Psoas muscle (tissue), 8 donors: ENCODE data around the gene RNF175. TPM values are rescaled to one million over a fixed set of nuclear protein-coding genes. Genes with fewer than 3 reads are reported as not detected.

Source experiments
- ATAC-seq, 4 donors: fragments of 200-7000 bp; cut with Tn5 transposase; one replicate each; pipeline ENCODE4 v1.9.1; 2020; ENCODE audit warnings: moderate library complexity in 3 of 4, mild to moderate bottlenecking in 2 of 4
- DNase-seq, 2 donors: peaks; one replicate each; pipeline ENCODE4 v3.0.0-alpha.2; 2020
- H3K27ac ChIP-seq: fragments of 200-600 bp; one replicate; pipeline ENCODE4 v1.8.0; 2022
- H3K27me3 ChIP-seq, 3 donors: fragments of 200-600 bp in 1 of 3; one replicate each; pipeline versions ENCODE4 v1.6.1 to v1.8.0; 2013 to 2022; ENCODE audit warnings: low read length in 2 of 3, mild to moderate bottlenecking in 2 of 3, moderate library complexity in 1 of 3; ENCODE audit not compliant: insufficient read depth in 3 of 3
- H3K36me3 ChIP-seq, 2 donors: fragments of 200-600 bp in 1 of 2; one replicate each; pipeline versions ENCODE4 v1.6.1 to v1.8.0; 2013 to 2022; ENCODE audit warnings: low read depth in 1 of 2, mild to moderate bottlenecking in 1 of 2, moderate library complexity in 1 of 2; ENCODE audit not compliant: insufficient read depth in 1 of 2
- H3K4me1 ChIP-seq: fragments of 200-600 bp; one replicate; pipeline ENCODE4 v1.8.0; 2022
- H3K4me3 ChIP-seq: fragments of 200-600 bp; one replicate; pipeline ENCODE4 v1.8.0; 2022; ENCODE audit warnings: mild to moderate bottlenecking
- H3K9me3 ChIP-seq: fragments of 200-600 bp; one replicate; pipeline ENCODE4 v1.8.0; 2022
- WGBS, 3 donors: extraction: QIAGEN DNeasy Blood & Tissue Kit; methylation state at CpG; one replicate each; pipeline versions ENCODE4 v1.1.6 to v1.1.7; 2013; 5-methylcytosine and 5-hydroxymethylcytosine counted together
- intact Hi-C, 2 donors: fragments of 100-400 bp; cut with DNase I; formaldehyde crosslinking; loops; one replicate each; pipeline versions ENCODE4 v1.11.0 to v1.14.2; 2022
- polyA plus RNA-seq, 3 donors: library from polyadenylated mRNA; stranded (reverse); fragments of 200-250 nt; gene quantifications; one replicate each; pipeline ENCODE4 v1.2.3, GENCODE V29; 2013
- total RNA-seq, 4 donors: library from RNA; stranded (reverse); fragmentation: NEBNext Ultra II Directional in 2 of 4; extraction: Animal tissue kit (Norgen Biotek cat#: 25700) in 2 of 4; gene quantifications; one replicate each; pipeline versions ENCODE4 v1.2.1 to v1.2.4, GENCODE V29; 2021 to 2023
- TF ChIP-seq, protein P1 (sequence below): fragments of 200-600 bp; IDR thresholded peaks from one replicate; pipeline ENCODE4 v1.8.0; 2022; ENCODE audit warnings: antibody characterized with exemption
- donor health status: healthy with polysubstance abuse.
- donor health status: DM: no; HTN: no; CAD: no; lungs with moderate emphysema.
- donor health status: Bipolar disorder and iron deficiency.
- donor health status: healthy.
- donor health status: DM: yes; HTN: yes; CAD: no.
- donor health status: DM: no; HTN: no; CAD: no.
- donor health status: DM: no; HTN: no; CAD: no.
- donor health status: DM: yes; HTN: yes; CAD: no.

The RNF175 gene
- total and polyA plus RNA-seq, 7 donors: 0.05 to 0.07 TPM; not detected in 5

GRCh38 chr4:153724606-153725005, 35.2 kb downstream of the RNF175 start:
- H3K27me3 ChIP-seq: no peaks in the 10 kb centered on the region
- DNase-seq: no peak
- no peaks in the 10 kb centered on the region for H3K36me3 ChIP-seq
- no peak overlapping the region for H3K4me3 ChIP-seq
- ATAC-seq: no peak
- intact Hi-C loops: no loop called here
- WGBS, 3 donors: 78 to 91% (median 82%) methylated on average over 3 to 5 of the region's 5 CpGs
- no peak overlapping the region for H3K27ac ChIP-seq
- no peaks in the 10 kb centered on the region for H3K9me3 ChIP-seq
- H3K4me1 ChIP-seq: no peaks in the 10 kb centered on the region
- TF ChIP-seq, protein P1, sequence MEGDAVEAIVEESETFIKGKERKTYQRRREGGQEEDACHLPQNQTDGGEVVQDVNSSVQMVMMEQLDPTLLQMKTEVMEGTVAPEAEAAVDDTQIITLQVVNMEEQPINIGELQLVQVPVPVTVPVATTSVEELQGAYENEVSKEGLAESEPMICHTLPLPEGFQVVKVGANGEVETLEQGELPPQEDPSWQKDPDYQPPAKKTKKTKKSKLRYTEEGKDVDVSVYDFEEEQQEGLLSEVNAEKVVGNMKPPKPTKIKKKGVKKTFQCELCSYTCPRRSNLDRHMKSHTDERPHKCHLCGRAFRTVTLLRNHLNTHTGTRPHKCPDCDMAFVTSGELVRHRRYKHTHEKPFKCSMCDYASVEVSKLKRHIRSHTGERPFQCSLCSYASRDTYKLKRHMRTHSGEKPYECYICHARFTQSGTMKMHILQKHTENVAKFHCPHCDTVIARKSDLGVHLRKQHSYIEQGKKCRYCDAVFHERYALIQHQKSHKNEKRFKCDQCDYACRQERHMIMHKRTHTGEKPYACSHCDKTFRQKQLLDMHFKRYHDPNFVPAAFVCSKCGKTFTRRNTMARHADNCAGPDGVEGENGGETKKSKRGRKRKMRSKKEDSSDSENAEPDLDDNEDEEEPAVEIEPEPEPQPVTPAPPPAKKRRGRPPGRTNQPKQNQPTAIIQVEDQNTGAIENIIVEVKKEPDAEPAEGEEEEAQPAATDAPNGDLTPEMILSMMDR: no peak

DNA sequence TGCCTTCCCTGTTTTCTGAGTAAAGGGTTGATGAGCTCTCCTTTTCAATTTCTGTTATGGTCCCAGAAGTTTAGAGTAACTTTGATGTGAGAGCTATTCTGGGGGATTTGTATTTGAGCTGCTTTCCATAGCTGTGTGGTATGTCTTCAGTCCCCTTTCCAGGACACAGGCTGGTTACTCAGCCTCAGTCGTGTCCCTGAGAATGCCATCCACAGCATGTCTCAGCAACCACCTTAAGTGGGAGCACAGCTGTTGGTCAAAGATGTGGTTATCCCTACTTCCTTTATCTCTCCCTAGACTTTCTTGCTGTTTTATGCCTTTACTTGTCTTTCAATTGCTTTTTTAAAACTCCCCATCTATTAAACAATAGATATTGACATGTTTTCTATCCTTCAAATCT, 37.8 kb downstream of the RNF175 start:
- intact Hi-C loops: no loop called here
- no peaks in the 10 kb centered on the region for H3K4me1 ChIP-seq
- no peaks in the 10 kb centered on the region for H3K36me3 ChIP-seq
- 71 to 89% (median 79%) methylated on average over 1 of the region's 1 CpG for WGBS, 3 donors
- no peak for DNase-seq
- no peaks in the 10 kb centered on the region for H3K9me3 ChIP-seq
- H3K27ac ChIP-seq: no peak overlapping the region
- ATAC-seq: no peak
- no peak overlapping the region for H3K4me3 ChIP-seq
- TF ChIP-seq, protein P1: no peak
- no peaks in the 10 kb centered on the region for H3K27me3 ChIP-seq

DNA sequence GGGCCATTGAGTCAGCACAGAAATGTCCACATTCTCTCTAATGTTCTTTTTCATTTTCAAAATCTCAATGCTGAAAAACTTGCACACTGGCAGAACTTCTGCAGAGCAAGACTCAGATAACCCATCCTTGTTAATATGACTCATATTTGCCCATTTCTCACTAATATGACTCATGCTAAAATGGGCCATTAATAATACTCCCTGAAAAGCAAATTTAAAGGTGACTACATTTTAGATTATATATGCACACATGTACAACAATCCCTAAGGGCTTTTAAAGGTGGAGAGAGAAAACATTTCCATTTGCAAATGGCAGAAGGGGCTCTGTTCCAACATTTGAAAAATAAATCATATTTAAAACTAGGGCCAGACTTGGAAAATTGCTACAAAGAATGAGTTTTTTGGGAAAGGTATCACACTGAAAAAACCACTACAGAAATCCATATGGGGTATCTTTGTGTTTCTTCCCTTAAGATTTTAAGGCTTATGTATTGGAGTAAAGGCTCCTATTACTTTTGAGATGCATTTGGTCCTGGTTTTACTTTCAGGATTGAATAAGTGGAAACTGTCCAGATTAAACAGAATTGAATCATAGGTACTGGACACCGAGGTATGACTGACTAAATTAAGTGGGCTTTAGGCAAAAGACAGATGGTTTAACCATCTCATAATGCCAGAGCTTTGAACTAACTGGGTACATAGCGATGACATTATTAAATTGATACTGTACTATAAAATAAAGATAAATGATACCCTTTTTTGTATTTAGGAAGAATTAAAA, 45.8 kb downstream of the RNF175 start:
- no peak for ATAC-seq
- 62 to 73% (median 64%) methylated on average over 2 of the region's 2 CpGs for WGBS, 3 donors
- H3K27ac ChIP-seq: no peak overlapping the region
- TF ChIP-seq, protein P1: no peak
- H3K27me3 ChIP-seq: peaks cover 0 to 3% (median 0%) of the 10 kb centered on the region in 3 donors
- no peaks in the 10 kb centered on the region for H3K36me3 ChIP-seq
- intact Hi-C loops: no loop called here
- H3K9me3 ChIP-seq: no peaks in the 10 kb centered on the region
- DNase-seq: no peak
- no peaks in the 10 kb centered on the region for H3K4me1 ChIP-seq
- no peak overlapping the region for H3K4me3 ChIP-seq

DNA sequence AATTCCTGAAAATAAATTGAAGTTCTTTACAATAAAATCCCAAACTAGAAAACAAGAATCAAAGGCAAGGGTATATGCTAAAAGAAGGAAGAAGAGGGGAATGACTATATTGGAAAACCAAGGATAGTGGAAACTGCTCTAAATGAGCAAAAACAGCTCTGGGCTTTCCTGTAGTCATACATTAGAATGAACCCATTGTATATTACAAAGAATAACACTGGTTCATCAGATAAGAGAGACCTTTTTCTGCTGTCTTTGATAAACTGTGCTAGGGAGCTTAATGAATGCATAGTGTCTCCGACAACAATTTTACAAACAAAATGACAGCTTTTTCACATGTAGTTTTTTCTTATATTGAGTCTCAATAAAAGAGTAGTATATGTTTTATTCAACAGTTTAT, 49.1 kb downstream of the RNF175 start:
- DNase-seq: no peak
- Histone ChIP-seq H3K27ac (no peak overlapping the region), H3K4me3 (no peak overlapping the region), H3K27me3 (peaks cover 0 to 3% (median 0%) of the 10 kb centered on the region in 3 donors), H3K9me3 (no peaks in the 10 kb centered on the region), H3K36me3 (no peaks in the 10 kb centered on the region), H3K4me1 (no peaks in the 10 kb centered on the region)
- 85 to 96% (median 92%) methylated on average over 1 of the region's 1 CpG for WGBS, 3 donors
- ATAC-seq: no peak
- TF ChIP-seq, protein P1: no peak
- intact Hi-C loops: no loop called here

- no peaks in the 10 kb centered on the region for H3K4me1 ChIP-seq
- DNase-seq (no peak), ATAC-seq (no peak)
- no peak overlapping the region for H3K4me3 ChIP-seq
- no peaks in the 10 kb centered on the region for H3K9me3 ChIP-seq
- no peak overlapping the region for H3K27ac ChIP-seq
- H3K36me3 ChIP-seq: no peaks in the 10 kb centered on the region
- intact Hi-C loops: no loop called here
- TF ChIP-seq, protein P1: no peak
- H3K27me3 ChIP-seq: no peaks in the 10 kb centered on the region
Observed at GRCh38 chr4:153706519-153706918, 53.3 kb downstream of the RNF175 start.
